Eye (tissue), 1 donor: Measurements from ENCODE around the gene BCAR3.
"Not testable (repeated sequence)": the region's sequence is repeated elsewhere in the genome, so short reads cannot be mapped to it uniquely, and the experiment has no call there.

Source experiments
- DNase-seq: peaks from one replicate; pipeline ENCODE4 v3.0.0-alpha.2; 2015

The BCAR3 gene

DNA sequence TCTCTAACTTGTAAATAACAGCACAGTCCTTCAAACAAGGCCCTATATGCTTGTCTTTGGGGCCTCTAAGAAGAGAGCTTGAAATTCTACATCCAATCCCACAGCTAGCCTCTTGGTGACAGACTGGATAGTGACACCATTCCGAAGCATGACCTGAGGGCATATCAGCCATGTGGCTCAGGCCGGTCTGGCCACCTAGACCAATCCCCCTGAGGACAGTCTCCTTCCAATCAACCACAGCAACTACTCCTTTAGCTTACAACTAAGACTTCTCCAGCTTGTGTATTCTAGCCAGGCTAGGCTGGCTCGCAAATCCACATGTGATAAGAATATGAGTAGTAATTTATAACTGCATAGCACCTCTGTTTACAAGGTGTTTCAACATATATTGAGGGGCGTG, 14.0 kb downstream of the BCAR3 start:
- DNase-seq = no peak

DNA sequence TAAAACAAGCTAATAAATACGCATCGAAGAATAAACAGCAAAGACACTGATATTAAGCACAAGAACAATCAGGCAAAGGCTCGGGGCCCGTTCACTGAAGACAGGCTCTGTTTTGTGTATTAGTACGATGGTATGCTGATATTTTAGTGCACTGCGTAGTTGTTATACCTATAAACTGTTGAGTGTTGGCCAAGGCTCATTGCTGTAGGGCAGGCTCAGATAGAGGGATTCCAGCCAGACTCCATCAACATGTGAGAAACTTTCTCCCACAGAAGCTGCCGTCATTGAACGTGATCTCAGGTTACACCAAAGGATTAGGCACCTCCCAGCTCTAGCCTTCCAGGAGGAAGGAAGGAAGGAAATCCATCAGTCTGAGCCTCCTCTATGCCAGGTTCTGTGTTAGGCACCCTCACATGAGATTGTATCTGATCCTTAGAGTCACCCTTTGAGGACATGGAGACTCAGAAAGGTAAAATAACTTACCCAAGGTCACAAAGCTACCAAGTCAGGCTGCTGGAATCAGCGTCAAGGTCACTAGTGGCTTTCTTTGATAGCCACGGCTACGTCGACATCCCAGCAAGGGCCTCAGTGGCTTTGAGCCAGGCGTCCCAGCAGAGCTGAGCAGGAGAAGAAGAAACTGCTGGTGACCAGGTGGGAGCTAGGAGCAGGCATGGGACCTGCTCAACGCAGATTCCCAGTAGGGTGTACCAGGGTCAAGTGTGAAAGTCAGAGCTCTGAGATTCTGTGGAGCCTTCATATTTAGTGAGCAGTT, 14.8 kb downstream of the BCAR3 start:
- DNase-seq = no peak

DNA sequence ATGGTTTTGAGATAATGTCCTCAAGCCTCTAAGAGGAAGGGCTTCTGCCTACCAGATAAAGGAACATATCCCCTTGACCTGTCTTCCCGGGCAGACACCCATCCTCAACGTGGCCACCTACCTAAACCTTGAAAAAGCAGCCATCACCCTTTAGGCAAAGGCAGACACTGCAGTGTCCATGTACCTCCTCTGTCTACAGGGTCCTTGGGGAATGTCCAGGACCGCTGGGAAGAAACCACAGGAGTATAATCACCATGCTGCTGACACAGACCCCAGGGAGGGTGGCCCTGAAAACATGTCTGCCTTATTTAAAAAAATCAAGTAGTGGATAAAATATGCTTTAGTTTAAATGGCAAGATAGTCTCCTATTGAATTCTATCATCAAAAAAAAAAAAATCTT, 16.6 kb downstream of the BCAR3 start:
- DNase-seq = no peak

DNA sequence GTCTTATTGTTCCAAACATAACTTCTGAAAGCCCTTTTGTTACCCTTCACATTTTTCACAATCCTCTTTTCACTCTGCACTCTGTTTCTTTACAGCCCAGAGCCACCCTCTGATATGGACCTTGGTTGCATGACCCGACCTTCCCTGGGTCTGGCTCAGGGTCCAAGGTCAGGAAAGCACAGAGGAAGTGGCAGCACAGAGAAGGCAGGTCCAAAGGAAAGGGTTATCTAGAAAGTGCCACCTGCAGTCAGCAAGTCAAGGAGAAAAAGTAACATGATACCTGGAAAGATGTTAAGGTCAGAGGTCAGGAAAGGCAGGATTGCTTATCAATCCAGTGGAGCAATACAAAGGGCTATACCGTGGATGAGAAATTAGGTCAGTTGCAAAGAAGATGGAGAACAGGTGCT, 18.4 kb downstream of the BCAR3 start:
- DNase-seq = no peak

DNA sequence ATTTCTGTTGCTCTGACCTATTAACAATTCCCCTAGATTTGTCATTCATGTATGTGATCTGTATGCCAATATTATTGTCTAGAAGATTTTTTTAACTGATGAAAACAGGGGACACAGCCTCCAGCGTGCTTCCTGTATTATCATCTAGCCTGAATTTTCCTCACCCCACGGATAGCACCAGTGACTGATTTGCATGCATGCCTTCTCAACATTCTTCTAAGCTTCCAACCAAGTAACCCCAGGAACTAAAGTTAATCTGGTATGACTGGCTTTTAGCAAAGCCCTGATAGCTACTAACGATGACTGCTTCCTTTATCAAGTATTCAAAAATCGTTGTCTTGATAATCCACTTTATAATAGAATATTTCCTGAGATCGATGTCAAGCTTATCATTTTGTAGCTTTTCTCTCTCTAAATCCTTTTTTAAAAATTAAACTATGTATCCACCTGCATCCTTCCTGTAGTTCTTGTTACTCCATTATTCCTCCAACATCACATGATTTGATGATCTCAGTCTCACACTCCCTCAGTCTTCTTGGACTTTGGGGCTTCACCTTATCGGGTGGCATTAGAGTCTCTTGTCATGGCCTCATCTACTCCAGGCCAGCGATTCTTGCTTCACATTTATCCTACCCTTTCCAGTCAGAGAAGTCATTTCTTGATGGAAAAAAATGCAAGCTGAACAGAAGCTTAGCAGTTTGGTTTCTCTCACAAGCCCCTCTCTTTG, 19.0 kb downstream of the BCAR3 start:
- no peak for DNase-seq

DNA sequence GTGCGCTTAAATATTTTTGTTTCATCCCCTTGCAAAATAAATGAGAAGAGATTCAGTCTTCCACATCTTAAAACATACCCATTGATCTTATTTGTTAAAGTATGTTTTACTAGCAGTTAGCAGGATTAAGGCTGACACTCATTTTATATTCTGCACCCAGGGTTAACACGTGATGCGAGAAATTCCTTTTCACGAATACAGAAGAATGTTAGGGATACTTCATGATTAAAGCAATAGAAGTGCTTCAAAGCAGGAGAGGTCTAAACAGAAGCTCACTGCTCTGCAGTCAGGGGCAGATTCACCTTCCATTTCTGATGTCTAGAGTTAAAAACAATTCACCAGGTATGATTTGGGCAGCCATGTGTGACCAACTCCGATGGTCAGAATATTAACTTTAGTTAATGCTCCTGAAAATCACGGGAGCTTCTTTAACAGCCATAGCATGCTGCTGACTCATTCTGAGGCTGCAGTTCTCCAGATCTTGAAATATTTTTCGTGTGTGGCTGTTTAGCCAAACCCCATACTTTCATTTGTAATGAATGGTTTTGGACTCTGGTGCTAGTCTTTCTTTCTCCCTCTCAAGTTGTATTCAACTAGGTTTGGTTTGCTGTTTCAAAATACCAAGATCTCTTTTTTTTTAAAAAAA, 19.7 kb downstream of the BCAR3 start:
- DNase-seq = no peak

DNA sequence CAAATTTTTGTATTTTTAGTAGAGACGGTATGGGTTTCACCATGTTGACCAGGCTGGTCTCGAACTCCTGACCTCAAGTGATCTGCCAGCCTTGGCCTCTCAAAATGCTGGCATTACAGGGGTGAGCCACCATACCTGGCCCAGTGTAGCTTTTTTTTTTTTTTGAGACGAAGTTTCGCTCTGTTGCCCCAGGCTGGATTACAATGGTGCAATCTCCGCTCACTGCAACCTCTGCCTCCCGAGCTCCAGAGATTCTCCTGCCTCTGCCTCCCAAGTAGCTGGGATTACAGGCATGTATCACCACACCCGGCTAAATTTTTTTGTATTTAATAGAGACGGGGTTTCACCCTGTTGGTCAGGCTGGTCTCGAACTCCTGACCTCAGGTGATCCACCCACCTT, 20.3 kb downstream of the BCAR3 start:
- not testable (repeated sequence) for DNase-seq

DNA sequence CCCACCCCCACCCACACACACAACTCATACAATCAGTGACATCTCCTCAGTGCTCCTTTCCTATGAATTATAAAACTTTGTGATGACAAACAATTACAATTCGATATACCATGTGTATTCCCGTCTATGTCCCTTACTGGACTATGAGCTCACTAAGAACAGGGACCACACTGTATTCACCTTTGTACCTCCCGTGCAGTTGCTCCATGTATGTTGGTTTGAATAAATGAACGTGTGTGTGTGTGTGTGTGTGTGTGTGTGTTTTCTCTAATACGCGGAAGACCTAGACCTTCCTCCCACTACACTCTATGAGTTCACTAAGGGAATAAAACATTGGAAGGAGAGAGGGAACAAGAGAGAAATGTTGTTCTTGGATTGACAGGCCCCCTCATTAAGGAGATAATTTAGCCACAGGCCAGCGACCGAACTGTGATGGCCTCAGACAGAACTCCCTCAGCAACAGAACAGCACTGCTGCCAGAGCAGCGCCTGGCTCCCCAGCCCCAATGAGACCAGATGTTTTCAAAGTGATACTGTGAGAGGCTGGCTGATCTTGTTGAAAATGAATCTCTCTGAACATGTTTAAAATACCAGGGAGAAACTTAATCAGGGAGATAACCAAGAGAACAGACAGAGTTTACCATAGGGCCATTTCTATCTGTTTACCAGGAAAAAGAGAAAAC, 21.7 kb downstream of the BCAR3 start:
- peak; percentile 49 for DNase-seq

DNA sequence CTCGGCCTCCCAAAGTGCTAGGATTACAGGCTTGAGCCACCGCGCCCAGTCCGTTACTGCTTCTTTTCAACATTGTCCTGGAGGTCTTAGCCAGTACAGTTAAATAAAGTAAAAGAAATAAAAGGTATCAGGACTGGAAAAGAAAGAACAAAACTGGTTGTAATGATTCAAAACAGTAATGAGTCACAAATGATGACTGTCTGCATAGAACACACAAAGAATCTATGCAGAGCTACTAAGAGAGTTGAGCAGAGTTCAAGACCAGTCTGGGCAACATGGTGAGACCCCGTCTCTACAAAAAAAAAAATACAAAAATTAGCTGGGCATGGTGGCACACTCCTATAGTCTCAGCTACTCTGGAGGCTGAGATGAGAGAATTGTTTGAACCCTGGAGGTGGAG, 23.4 kb downstream of the BCAR3 start:
- DNase-seq = no peak

DNA sequence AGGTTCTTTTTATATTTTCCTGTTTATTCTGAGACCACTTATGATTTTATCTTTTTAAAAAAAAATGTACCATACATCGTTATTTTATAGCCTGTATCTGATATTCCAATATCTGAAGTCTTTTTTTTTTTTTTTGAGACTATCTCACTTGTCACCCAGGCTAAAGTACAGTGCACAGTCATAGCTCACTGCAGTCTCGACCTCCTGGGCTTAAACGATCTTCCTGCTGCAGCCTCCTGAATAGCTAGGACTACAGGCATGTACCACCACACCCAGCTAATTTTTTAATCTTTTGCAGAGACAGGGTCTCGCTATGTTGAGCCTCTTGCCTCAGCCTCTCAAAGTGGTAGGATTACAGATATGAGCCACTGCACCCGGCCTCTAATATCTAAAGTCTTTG, 25.1 kb downstream of the BCAR3 start:
- DNase-seq = no peak

DNA sequence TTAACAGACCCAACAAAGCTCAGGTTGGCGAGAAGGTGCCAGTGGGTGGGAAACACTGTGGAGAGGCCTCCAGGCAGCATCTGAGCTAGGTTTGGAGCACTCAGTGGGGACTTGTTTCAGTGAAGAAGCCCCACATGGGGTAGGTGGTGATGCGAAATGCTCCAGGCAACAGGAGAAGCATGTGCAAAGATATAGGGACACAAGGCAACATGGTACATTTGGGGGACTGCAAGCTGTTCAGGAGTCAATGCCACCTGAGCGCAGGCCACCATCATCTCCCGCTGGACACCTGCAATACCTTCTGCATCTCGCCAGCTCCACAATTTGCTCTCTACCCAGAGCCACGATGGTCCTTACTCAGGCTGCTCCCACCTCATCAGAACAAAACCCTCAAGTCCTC, 28.0 kb downstream of the BCAR3 start:
- DNase-seq = no peak

DNA sequence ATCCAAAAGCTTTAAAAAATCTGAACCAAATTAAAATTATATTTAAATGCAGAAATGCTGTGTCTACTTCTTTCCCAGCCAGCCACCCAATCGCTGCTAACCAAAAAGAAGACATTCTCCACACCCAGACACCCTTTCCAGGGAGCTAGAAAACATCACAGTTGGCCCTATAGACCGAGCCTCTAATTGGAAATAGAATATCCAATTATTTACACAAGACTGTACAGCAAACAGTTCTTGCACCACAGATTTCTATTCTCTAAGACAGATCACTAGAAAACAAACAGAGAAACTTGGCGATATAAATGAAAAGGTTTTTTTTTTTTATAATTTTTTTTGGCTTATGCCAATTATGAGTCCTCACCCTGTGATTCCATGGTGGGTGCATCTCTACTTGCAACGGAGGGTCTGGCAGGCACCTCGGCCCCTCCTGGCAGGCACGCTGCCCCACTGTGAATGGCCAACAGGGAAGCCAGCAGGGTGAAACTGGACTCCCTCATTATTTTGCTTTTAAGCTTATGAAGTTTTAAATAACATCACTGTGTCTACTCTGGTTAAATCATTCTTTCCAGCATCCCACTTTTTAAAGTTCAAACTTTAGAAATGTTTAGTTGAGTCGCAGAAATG, 29.2 kb downstream of the BCAR3 start:
- DNase-seq = no peak

DNA sequence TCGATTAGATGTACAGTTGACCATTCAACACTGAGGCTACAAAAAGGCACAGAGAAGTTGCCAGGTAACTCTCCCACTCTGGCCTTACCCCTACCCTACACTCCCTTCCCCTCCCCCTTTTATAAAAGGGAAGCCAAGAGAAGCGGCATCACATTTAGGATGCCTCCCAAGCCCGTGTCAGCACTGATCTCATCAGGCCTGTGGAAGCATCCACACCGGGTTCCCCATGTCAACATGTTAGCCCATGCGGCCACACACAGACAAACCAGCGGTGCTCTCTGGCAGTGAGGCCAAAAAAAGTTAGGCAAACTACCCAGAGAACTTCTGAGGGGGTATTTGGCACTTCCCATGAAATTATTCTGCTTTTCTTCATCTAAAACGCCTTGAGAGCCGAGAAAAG, 29.9 kb downstream of the BCAR3 start:
- peak; percentile 41 for DNase-seq

DNA sequence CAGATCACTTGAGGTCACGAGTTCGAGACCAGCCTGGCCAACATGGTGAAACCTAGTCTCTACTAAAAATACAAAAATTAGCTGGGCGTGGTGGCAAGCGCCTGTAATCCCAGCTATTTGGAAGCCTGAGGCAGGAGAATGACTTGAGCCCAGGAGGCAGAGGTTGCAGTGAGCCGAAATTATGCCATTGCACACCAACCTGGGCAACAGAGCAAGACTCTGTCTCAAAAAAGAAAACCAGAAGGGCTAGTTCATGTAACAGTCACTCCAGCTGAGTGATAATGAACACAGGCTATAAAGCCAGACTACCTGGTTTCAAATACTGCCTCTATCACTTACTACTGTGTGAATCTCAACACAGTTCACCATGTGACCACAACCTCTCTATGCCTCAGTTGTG, 31.5 kb downstream of the BCAR3 start:
- DNase-seq = not testable (repeated sequence)

DNA sequence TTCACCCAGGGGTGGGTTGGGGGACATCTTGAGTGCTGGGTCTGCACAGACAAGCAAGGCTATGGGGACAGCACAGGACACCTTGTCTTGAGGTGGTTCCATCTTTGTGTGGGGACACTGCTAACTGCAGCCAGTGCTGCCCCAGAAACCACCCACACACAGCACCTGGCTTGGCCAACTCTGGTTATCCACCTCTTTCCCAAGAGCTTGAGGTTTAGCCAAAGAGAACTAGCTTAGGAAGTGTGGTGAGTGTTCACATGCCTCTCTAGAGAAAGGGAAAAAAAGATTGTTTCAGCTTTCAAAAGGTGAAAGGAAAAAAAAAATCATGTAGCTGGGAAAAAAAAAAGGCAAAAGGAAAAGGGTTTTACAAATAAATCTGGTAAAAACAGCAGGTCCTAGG, 32.4 kb downstream of the BCAR3 start:
- DNase-seq = no peak

DNA sequence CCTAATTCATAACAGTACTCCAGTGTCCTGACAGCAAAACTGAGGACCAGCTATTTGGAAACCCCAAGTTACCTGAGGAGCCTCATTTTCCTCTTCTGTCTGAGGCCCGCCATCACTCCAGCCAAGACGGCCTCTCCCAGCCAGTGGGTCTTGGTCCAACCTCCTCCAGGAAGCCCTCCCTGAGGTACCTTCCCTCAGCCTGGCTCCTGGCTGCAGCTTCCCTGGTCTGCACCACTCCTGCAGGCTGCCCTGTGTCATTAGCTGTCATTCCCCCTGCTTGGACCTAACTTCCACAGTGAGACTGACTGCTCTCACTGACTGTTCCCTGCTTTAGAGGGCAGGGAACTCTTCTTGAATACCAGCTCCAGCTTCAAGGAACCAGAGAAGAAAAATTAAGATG, 33.0 kb downstream of the BCAR3 start:
- DNase-seq = no peak

DNA sequence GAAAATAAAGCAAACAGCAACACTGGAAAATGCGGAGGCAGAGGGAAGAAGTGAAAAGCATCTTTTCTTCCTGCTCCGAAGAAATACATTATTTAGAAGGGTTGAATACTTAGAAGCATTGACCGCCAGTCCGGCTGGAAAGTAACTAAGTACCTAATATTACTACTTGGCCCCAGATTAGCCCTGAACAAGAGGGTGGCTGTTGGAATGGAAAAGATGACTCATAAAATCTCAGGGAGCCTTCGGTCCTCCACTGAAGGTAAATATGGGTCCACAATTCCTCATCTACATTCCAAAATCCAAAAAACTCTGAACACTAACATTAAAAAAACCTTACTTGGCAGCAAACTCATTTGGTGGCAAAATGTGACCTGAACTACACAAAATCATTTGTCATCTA, 40.1 kb downstream of the BCAR3 start:
- DNase-seq = no peak

DNA sequence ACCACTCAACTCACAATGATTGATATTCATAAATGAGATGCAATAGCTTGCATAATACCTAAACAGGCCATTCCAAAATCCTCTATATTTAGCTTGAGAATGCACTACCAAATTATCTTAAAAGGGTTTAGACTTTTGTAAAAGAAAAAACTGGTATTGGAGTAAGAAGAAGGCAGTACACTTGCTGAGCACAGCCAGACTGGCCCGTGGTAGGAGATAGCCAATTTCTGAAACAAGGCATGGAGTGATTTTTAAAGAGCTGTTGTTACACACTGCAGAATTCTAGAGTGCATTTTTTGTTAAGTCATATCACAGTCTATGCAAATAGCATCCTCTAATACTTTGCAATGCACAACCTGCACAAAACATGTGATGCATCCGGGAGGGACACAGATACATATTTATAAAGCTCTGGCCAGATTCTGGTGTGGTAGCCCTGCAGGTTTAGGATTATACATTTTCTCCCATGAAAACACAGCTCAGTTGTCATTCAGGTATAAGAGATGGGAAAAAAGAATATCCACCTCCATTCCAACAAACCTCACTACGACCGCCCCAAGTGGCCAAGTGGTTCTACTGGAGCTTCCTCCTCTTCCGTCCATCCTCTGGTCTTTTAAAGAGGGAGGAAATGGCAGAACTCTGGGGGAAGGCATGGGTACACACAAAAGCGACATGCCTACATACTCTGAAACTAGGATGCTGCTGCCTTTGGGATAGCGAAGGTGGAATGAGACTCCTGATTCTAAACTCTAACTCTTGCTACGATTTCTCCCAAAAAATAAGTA, 40.8 kb downstream of the BCAR3 start:
- no peak for DNase-seq

DNA sequence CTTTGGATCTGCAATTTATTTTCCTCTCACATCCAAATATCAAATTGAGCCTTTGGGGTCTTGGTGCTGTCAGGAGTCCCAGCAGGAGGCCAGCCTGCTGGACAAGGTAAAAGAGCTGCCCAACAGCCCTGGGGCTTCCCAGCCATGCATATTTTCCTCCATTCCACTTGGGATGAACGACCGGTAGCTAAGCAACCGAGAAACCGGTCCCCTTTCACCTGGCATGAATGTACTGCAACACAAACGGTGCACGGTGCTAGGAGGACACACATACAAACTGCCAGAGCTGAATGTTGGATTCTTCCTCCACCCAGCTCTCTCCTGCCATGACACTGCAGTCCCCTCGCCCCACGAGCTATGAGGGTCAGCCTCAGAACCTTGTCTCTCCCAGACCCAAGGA, 42.7 kb downstream of the BCAR3 start:
- DNase-seq = peak; percentile 49

DNA sequence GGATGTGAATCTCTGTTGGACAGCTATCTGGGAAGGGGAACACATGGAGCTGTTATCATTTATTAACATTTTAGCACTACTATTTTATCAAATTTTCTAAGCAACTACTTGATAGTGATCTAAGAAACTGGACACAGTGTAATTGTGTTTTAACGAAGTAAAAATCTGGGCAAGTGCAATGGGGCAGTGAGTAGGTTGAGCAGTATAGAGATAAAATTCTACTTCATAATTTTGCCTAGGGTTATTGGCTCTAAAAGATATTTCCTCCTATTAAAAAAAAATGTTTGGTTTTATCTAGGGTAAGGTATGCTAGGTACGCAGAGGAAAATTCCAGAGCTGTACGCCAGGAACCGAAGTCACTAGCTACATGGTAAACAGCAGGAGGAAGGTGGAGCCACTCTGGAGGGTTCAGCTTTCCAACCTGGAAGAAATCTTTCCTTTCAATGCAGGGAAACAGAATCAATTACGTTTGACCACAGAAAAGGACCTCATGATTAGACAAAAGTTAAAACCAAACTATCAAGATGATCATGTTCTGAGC, 43.3 kb downstream of the BCAR3 start:
- DNase-seq = no peak

DNA sequence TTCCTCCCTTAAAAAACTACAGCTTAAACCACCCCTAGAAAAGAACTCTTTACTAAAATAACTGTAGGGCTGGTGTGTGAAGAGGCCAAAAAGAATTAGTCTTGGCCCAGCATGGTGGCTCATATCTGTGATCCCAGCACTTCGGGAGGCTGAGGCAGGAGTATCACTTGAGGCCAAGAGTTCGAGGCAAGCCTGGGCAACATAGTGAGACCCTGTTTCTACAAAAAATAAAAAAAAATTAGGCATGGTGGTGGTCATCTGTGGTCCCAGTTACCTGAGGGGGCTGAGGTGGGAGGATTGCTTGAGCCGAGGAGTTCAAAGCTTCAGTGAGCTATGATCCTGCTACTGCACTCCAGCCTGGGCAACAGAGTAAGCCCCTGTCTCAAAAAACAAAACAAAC, 44.9 kb downstream of the BCAR3 start:
- no peak for DNase-seq
